ENCODE results near the gene LSAMP. TPM values are rescaled to one million over a fixed set of nuclear protein-coding genes. Genes with fewer than 3 reads are reported as not detected.

The LSAMP gene
- polyA plus RNA-seq, 1 of the 3 experiments (the other 2 are of a cell fraction) = 6.6 TPM

GRCh38 chr3:116299646-116300081 lies 145.6 kb downstream of the LSAMP start:
- Histone ChIP-seq H3K4me3 (ENCODE audit: low read depth in 2 of 2, low read length in 1 of 2) (no peak overlapping the region), H3F3A (replicated peaks; ENCODE audit: insufficient read depth) (peaks cover 11% of the 10 kb centered on the region), H3K27me3 (ENCODE audit: insufficient read depth) (no peaks in the 10 kb centered on the region), H3K27ac (ENCODE audit: low read depth in 2 of 2, low read length in 1 of 2) (no peak overlapping the region), H3K4me1 (ENCODE audit: control insufficient read depth in 1 of 2, insufficient read depth in 2 of 2, low read depth in 1 of 2, low read length in 1 of 2) (peaks cover 0 to 7% of the 10 kb centered on the region in 2 experiments; a peak in 2 of 4 replicates), H3K9me2 (no peaks in the 10 kb centered on the region), H3K79me2 (ENCODE audit: insufficient read depth) (no peaks in the 10 kb centered on the region), H3K36me3 (replicated peaks in 1 of 2; ENCODE audit: control insufficient read depth in 1 of 2, insufficient read depth in 2 of 2, low read length in 1 of 2) (no peaks in the 10 kb centered on the region), H3K4me2 (no peak overlapping the region), H3K9ac (no peak overlapping the region), H4K20me1 (ENCODE audit: insufficient read depth) (no peaks in the 10 kb centered on the region), H2AFZ (ENCODE audit: low read depth) (no peak overlapping the region), H3K9me3 (no peaks in the 10 kb centered on the region)
- 92% methylated on average over 3 of the region's 3 CpGs for WGBS (ENCODE audit: low lambda C conversion rate)
- TF ChIP-seq, protein P1, sequence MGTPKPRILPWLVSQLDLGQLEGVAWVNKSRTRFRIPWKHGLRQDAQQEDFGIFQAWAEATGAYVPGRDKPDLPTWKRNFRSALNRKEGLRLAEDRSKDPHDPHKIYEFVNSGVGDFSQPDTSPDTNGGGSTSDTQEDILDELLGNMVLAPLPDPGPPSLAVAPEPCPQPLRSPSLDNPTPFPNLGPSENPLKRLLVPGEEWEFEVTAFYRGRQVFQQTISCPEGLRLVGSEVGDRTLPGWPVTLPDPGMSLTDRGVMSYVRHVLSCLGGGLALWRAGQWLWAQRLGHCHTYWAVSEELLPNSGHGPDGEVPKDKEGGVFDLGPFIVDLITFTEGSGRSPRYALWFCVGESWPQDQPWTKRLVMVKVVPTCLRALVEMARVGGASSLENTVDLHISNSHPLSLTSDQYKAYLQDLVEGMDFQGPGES (IDR thresholded peaks at IDR 0.05; ENCODE audit: low read depth, low read length) = no peak
- no peak for TF ChIP-seq TAF1 (IDR thresholded peaks at IDR 0.05; ENCODE audit: borderline replicate concordance, low read depth, low read length)
- no peak for TF ChIP-seq CHD2 (IDR thresholded peaks at IDR 0.05; ENCODE audit: low read length, partially characterized antibody)
- TF ChIP-seq, protein P2, sequence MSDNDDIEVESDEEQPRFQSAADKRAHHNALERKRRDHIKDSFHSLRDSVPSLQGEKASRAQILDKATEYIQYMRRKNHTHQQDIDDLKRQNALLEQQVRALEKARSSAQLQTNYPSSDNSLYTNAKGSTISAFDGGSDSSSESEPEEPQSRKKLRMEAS (IDR thresholded peaks at IDR 0.05; ENCODE audit: low read depth) = no peak
- TF ChIP-seq EZH2phosphoT487 (IDR thresholded peaks at IDR 0.05; ENCODE audit: borderline replicate concordance, low read depth) = no peak
- TF ChIP-seq ELF1 (IDR thresholded peaks at IDR 0.05) = no peak
- TF ChIP-seq RXRA (IDR thresholded peaks at IDR 0.05; ENCODE audit: borderline replicate concordance, low read depth) = no peak
- no peak for TF ChIP-seq GABPA (IDR thresholded peaks at IDR 0.05; ENCODE audit: low read depth)
- TF ChIP-seq, protein P3, sequence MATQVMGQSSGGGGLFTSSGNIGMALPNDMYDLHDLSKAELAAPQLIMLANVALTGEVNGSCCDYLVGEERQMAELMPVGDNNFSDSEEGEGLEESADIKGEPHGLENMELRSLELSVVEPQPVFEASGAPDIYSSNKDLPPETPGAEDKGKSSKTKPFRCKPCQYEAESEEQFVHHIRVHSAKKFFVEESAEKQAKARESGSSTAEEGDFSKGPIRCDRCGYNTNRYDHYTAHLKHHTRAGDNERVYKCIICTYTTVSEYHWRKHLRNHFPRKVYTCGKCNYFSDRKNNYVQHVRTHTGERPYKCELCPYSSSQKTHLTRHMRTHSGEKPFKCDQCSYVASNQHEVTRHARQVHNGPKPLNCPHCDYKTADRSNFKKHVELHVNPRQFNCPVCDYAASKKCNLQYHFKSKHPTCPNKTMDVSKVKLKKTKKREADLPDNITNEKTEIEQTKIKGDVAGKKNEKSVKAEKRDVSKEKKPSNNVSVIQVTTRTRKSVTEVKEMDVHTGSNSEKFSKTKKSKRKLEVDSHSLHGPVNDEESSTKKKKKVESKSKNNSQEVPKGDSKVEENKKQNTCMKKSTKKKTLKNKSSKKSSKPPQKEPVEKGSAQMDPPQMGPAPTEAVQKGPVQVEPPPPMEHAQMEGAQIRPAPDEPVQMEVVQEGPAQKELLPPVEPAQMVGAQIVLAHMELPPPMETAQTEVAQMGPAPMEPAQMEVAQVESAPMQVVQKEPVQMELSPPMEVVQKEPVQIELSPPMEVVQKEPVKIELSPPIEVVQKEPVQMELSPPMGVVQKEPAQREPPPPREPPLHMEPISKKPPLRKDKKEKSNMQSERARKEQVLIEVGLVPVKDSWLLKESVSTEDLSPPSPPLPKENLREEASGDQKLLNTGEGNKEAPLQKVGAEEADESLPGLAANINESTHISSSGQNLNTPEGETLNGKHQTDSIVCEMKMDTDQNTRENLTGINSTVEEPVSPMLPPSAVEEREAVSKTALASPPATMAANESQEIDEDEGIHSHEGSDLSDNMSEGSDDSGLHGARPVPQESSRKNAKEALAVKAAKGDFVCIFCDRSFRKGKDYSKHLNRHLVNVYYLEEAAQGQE (IDR thresholded peaks at IDR 0.05; ENCODE audit: low read depth, low read length) = no peak
- POLR2A ChIA-PET = no interaction called here
- peak; percentile 12 for DNase-seq
- CTCF ChIA-PET = interaction anchor here (1.0 kb wide), 2 partner anchors 50 to 118 kb away, joined by 3 read pairs; no protein-coding TSS in a partner anchor

DNA sequence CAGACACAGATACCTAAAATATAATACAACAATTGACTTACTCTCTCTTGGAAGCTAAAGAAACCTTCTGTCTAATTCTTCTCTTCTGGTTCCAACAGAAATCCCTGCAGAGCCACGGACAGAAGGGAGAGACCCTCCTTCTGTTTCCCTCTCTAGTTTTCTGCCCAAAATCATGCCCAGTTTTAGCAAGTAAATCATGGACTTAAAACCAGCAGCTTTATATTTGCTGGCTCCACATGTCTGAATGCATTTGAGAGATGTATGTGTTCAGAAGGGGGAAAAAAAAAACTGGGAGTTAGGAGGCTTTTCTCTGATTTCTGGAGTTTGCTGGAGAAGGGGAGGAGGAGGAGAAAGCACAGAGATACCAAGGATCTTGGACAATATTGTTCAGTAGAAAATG lies 147.1 kb downstream of the LSAMP start:
- peaks cover 0 to 7% of the 10 kb centered on the region in 2 experiments; a peak in 2 of 4 replicates for H3K4me1 ChIP-seq (ENCODE audit: control insufficient read depth in 1 of 2, insufficient read depth in 2 of 2, low read depth in 1 of 2, low read length in 1 of 2)
- H3K79me2 ChIP-seq (ENCODE audit: insufficient read depth) = no peaks in the 10 kb centered on the region
- no peaks in the 10 kb centered on the region for H3K36me3 ChIP-seq (replicated peaks in 1 of 2; ENCODE audit: control insufficient read depth in 1 of 2, insufficient read depth in 2 of 2, low read length in 1 of 2)
- no peak overlapping the region for H3K27ac ChIP-seq (ENCODE audit: low read depth in 2 of 2, low read length in 1 of 2)
- no peak for DNase-seq
- ChIA-PET POLR2A (no interaction called here), CTCF (no interaction called here)
- 71% methylated on average over 1 of the region's 1 CpG for WGBS (ENCODE audit: low lambda C conversion rate)
- H3K9ac ChIP-seq = no peak overlapping the region
- H3K4me3 ChIP-seq (ENCODE audit: low read depth in 2 of 2, low read length in 1 of 2) = no peak overlapping the region
- H3K9me3 ChIP-seq = no peaks in the 10 kb centered on the region
- H3K27me3 ChIP-seq (ENCODE audit: insufficient read depth) = no peaks in the 10 kb centered on the region
- H3K9me2 ChIP-seq = no peaks in the 10 kb centered on the region
- no peak overlapping the region for H2AFZ ChIP-seq (ENCODE audit: low read depth)
- peaks cover 11% of the 10 kb centered on the region for H3F3A ChIP-seq (replicated peaks; ENCODE audit: insufficient read depth)
- no peaks in the 10 kb centered on the region for H4K20me1 ChIP-seq (ENCODE audit: insufficient read depth)
- H3K4me2 ChIP-seq = no peak overlapping the region
- TF ChIP-seq FOXM1 (IDR thresholded peaks at IDR 0.05; ENCODE audit: low read depth) (no peak), SIN3A (IDR thresholded peaks at IDR 0.05; ENCODE audit: borderline replicate concordance, low read depth, low read length) (no peak), RXRA (IDR thresholded peaks at IDR 0.05; ENCODE audit: borderline replicate concordance, low read depth) (no peak), CHD2 (IDR thresholded peaks at IDR 0.05; ENCODE audit: low read length, partially characterized antibody) (no peak), FOXJ3 (CRISPR knock-in tag; IDR thresholded peaks at IDR 0.05) (no peak), RFX5 (IDR thresholded peaks at IDR 0.05; ENCODE audit: low read length) (no peak), RAD21 (IDR thresholded peaks at IDR 0.05; ENCODE audit: low read length) (no peak), TEAD4 (IDR thresholded peaks at IDR 0.05; ENCODE audit: borderline replicate concordance, insufficient read depth) (no peak), POLR2AphosphoS5 (IDR thresholded peaks at IDR 0.05; ENCODE audit: low read depth, low read length) (no peak), RCOR1 (IDR thresholded peaks at IDR 0.05; ENCODE audit: low read length) (no peak), EZH2phosphoT487 (IDR thresholded peaks at IDR 0.05; ENCODE audit: borderline replicate concordance, low read depth) (no peak), NFIC (IDR thresholded peaks at IDR 0.05; ENCODE audit: borderline replicate concordance) (no peak), JUND (IDR thresholded peaks at IDR 0.05) (no peak), YY1 (IDR thresholded peaks at IDR 0.05; ENCODE audit: low read depth) (no peak), NRF1 (IDR thresholded peaks at IDR 0.05; ENCODE audit: low read depth, low read length) (no peak)
- TF ChIP-seq, protein P4, sequence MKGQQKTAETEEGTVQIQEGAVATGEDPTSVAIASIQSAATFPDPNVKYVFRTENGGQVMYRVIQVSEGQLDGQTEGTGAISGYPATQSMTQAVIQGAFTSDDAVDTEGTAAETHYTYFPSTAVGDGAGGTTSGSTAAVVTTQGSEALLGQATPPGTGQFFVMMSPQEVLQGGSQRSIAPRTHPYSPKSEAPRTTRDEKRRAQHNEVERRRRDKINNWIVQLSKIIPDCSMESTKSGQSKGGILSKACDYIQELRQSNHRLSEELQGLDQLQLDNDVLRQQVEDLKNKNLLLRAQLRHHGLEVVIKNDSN (IDR thresholded peaks at IDR 0.05; ENCODE audit: borderline replicate concordance, low read depth) = no peak
- TF ChIP-seq, protein P2 (IDR thresholded peaks at IDR 0.05; ENCODE audit: low read depth) = no peak

All from SK-N-SH (cell line).